ENCODE results near the gene TSPAN17.
A peak's percentile ranks its signal among the peaks of the same experiment; 100 is the strongest.

- TF ChIP-seq CTCF (IDR thresholded peaks at IDR 0.05; ENCODE audit: low read depth, low read length): peak; percentile 44
- TF ChIP-seq EZH2phosphoT487 (IDR thresholded peaks at IDR 0.05; ENCODE audit: low read depth): no peak
Observed at GRCh38 chr5:176700239-176700847, 53.1 kb downstream of the TSPAN17 start.
